GM12892 (cell line): ENCODE results near the gene FOXK2.

ENCODE experiments used
- POLR2A ChIP-seq: IDR thresholded peaks from 2 replicates; pipeline ENCODE4 v1.6.1; 2011; ENCODE audit warnings: low read depth, low read length, control low read depth
- POLR2AphosphoS5 ChIP-seq: IDR thresholded peaks from 2 replicates; pipeline ENCODE4 v1.6.1; 2011; ENCODE audit warnings: low read depth, low read length, control low read depth

DNA sequence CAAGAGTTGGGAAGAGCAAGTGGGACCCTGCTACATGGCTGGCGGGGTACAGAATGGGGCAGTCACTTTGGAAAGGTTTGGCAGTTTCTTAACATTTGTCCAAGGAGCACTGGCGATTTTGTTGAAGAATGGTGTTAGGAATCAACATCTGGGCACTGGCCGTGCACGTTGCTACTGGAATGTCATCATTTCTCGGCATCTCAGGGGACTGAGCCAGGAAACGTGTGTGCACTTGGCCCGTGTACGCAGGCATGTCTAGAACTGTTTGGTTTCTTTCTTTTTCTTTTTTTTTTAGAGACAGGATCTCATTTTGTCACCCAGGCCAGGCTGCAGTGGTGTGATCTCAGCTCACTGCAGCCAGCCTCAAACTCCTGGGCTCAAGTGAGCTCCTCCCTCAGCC, 17.3 kb upstream of the FOXK2 start:
- TF ChIP-seq POLR2A (no peak), POLR2AphosphoS5 (no peak)
